Vagina (tissue), 2 donors: ENCODE measurements around the gene FCN1. TPM values are rescaled to one million over a fixed set of nuclear protein-coding genes. Genes with fewer than 3 reads are reported as not detected.

Experiments used
- DNase-seq, 2 donors: peaks; one replicate each; pipeline ENCODE4 v3.0.0-alpha.2; 2017; ENCODE audit errors: extremely low spot score in 2 of 2
- H3K27ac ChIP-seq: fragments of 200-600 bp; sonication (generic); one replicate; pipeline ENCODE4 v1.5.1; 2019
- H3K27me3 ChIP-seq: fragments of 200-600 bp; sonication (generic); one replicate; pipeline ENCODE4 v1.5.1; 2019
- H3K36me3 ChIP-seq, 2 donors: fragments of 200-600 bp; sonication (generic); one replicate each; pipeline ENCODE4 v1.5.1; 2017 to 2019
- H3K4me1 ChIP-seq: fragments of 200-600 bp; sonication (generic); one replicate; pipeline ENCODE4 v1.5.1; 2019
- H3K4me3 ChIP-seq, 2 donors: fragments of 200-600 bp; sonication (generic); 1 replicate in 1 of 2; 2 replicates in 1 of 2; pipeline ENCODE4 v1.5.1; 2016 to 2019
- H3K9me3 ChIP-seq: fragments of 200-600 bp; sonication (generic); one replicate; pipeline ENCODE4 v1.5.1; 2019
- CTCF ChIP-seq, 3 experiments: fragments of 450-650 bp in 2 of 3; fragments of 200-600 bp in 1 of 3; sonication (generic) in 1 of 3; IDR thresholded peaks; one replicate each; pipeline ENCODE4 v1.5.1; 2017 to 2019; ENCODE audit warnings: antibody characterized with exemption in 3 of 3, mild to moderate bottlenecking in 2 of 3, moderate library complexity in 2 of 3
- POLR2A ChIP-seq, 2 donors: fragments of 450-650 bp; IDR thresholded peaks; one replicate each; pipeline ENCODE4 v1.6.1; 2017; ENCODE audit warnings: antibody characterized with exemption in 2 of 2, mild to moderate bottlenecking in 2 of 2, moderate library complexity in 2 of 2
- POLR2AphosphoS5 ChIP-seq, 2 donors: sonication (generic); formaldehyde crosslinking; IDR thresholded peaks; one replicate each; pipeline ENCODE4 v1.9.0; 2017; ENCODE audit warnings: antibody characterized with exemption in 2 of 2, mild to moderate bottlenecking in 2 of 2, low read depth in 1 of 2; ENCODE audit not compliant: insufficient read depth in 1 of 2
- intact Hi-C: fragments of 100-400 bp; cut with DNase I; formaldehyde crosslinking; loops from one replicate; pipeline ENCODE4 v1.15.1; 2023
- total RNA-seq: library from RNA; depleted of rRNA; stranded (reverse); fragments of >200 nt; gene quantifications from one replicate; pipeline ENCODE4 v1.2.3, GENCODE V29; 2016

FCN1 gene
- total RNA-seq, 1 donor from 2014 or later = 1.7 TPM

GRCh38 chr9:134940236-134941208, 22.8 kb upstream of the FCN1 start:
- intact Hi-C loops = no loop called here
- no peak for DNase-seq
- Histone ChIP-seq H3K36me3 (no peaks in the 10 kb centered on the region), H3K4me1 (peaks cover 24% of the 10 kb centered on the region), H3K4me3 (no peak overlapping the region), H3K27ac (no peak overlapping the region), H3K9me3 (no peaks in the 10 kb centered on the region), H3K27me3 (no peaks in the 10 kb centered on the region)
- TF ChIP-seq CTCF (IDR thresholded peaks at IDR 0.05) (no peak), POLR2AphosphoS5 (IDR thresholded peaks at IDR 0.05; ENCODE audit: insufficient read depth in 1 of 2, low read depth in 1 of 2) (no peak), POLR2A (IDR thresholded peaks at IDR 0.05) (no peak)

GRCh38 chr9:134939836-134940235, 22.1 kb upstream of the FCN1 start:
- no peak overlapping the region for H3K27ac ChIP-seq
- intact Hi-C loops = no loop called here
- H3K27me3 ChIP-seq = no peaks in the 10 kb centered on the region

GRCh38 chr9:134939080-134939733, 21.5 kb upstream of the FCN1 start:
- TF ChIP-seq CTCF (IDR thresholded peaks at IDR 0.05) (no peak), POLR2AphosphoS5 (IDR thresholded peaks at IDR 0.05; ENCODE audit: insufficient read depth in 1 of 2, low read depth in 1 of 2) (no peak), POLR2A (IDR thresholded peaks at IDR 0.05) (no peak)
- no peak overlapping the region for H3K27ac ChIP-seq
- intact Hi-C loops = no loop called here
- H3K36me3 ChIP-seq = no peaks in the 10 kb centered on the region
- peaks cover 16% of the 10 kb centered on the region for H3K4me1 ChIP-seq
- H3K4me3 ChIP-seq = no peak overlapping the region
- no peaks in the 10 kb centered on the region for H3K9me3 ChIP-seq
- no peak for DNase-seq
- no peaks in the 10 kb centered on the region for H3K27me3 ChIP-seq

More at GRCh38 chr9:134939836-134940235, 22.1 kb upstream of the FCN1 start:
- H3K36me3 ChIP-seq = no peaks in the 10 kb centered on the region
- DNase-seq = no peak
- H3K4me3 ChIP-seq = no peak overlapping the region
- H3K9me3 ChIP-seq = no peaks in the 10 kb centered on the region
- TF ChIP-seq CTCF (IDR thresholded peaks at IDR 0.05) = no peak
- TF ChIP-seq POLR2A (IDR thresholded peaks at IDR 0.05) = no peak
- TF ChIP-seq POLR2AphosphoS5 (IDR thresholded peaks at IDR 0.05; ENCODE audit: insufficient read depth in 1 of 2, low read depth in 1 of 2) = no peak
- H3K4me1 ChIP-seq = peaks cover 22% of the 10 kb centered on the region

- no peaks in the 10 kb centered on the region for H3K27me3 ChIP-seq
- H3K36me3 ChIP-seq = no peaks in the 10 kb centered on the region
- H3K27ac ChIP-seq = no peak overlapping the region
- TF ChIP-seq POLR2A (IDR thresholded peaks at IDR 0.05) = no peak
- no peak for TF ChIP-seq CTCF (IDR thresholded peaks at IDR 0.05)
- no peak for TF ChIP-seq POLR2AphosphoS5 (IDR thresholded peaks at IDR 0.05; ENCODE audit: insufficient read depth in 1 of 2, low read depth in 1 of 2)
- intact Hi-C loops = no loop called here
- H3K4me1 ChIP-seq = peaks cover 10% of the 10 kb centered on the region
- H3K9me3 ChIP-seq = no peaks in the 10 kb centered on the region
- DNase-seq = no peak
- H3K4me3 ChIP-seq = no peak overlapping the region
These were observed 20.8 kb upstream of the FCN1 start for GRCh38 chr9:134938346-134939079.
